B cell (primary cell): ENCODE results near the gene HMGXB3. TPM values are rescaled to one million over a fixed set of nuclear protein-coding genes. Genes with fewer than 3 reads are reported as not detected.

Experiments used
- ATAC-seq: fragments of 200-7000 bp; cut with Tn5 transposase; one replicate; pipeline ENCODE4 v1.10.0; 2021; ENCODE audit warnings: low read depth, mild to moderate bottlenecking, moderate number of reproducible peaks, moderate library complexity
- CTCF ChIA-PET: fragments of 350-600 bp; sonication (Branson Sonifier 250); formaldehyde crosslinking; loops from one replicate; lab custom pipeline; 2021; ENCODE audit warnings: antibody characterized with exemption, inconsistent platforms; lab: Charles Lee
- POLR2A ChIA-PET: fragments of 350-600 bp; sonication (Branson Sonifier 250); formaldehyde crosslinking; loops from one replicate; lab custom pipeline; 2021; ENCODE audit warnings: antibody characterized with exemption; lab: Charles Lee
- DNase-seq: peaks from one replicate; pipeline ENCODE4 v3.0.0; 2013
- H2AFZ ChIP-seq: 2 replicates; pipeline ENCODE4 v1.6.1; 2012; ENCODE audit warnings: mild to moderate bottlenecking, low read depth, low read length; ENCODE audit not compliant: insufficient read depth, poor library complexity, severe bottlenecking
- H3K27ac ChIP-seq, 2 donors: 1 replicate in 1 of 2; 2 replicates in 1 of 2; pipeline ENCODE4 v1.5.1; 2012 to 2013; ENCODE audit warnings: low read length in 2 of 2, mild to moderate bottlenecking in 2 of 2, moderate library complexity in 1 of 2
- H3K27me3 ChIP-seq, 4 experiments: fragments of 200-600 bp in 1 of 4; sonication (generic) in 1 of 4; replicated peaks in 1 of 4; 1 replicate in 2 of 4; 2 replicates in 2 of 4; pipeline versions ENCODE4 v1.6.1 to v1.7.0; 2013 to 2016; ENCODE audit warnings: low read length in 3 of 4, mild to moderate bottlenecking in 2 of 4, mixed read lengths in 1 of 4, moderate library complexity in 1 of 4; ENCODE audit not compliant: insufficient read depth in 4 of 4, control insufficient read depth in 3 of 4; ENCODE audit errors: control extremely low read depth in 1 of 4
- H3K36me3 ChIP-seq, 2 experiments: replicated peaks in 1 of 2; 1 replicate in 1 of 2; 2 replicates in 1 of 2; pipeline versions ENCODE4 v1.6.1 to v1.7.1; 2013; ENCODE audit warnings: low read length in 1 of 2; ENCODE audit not compliant: insufficient read depth in 2 of 2, control insufficient read depth in 1 of 2; ENCODE audit errors: control extremely low read depth in 1 of 2, extremely low read depth in 1 of 2
- H3K4me1 ChIP-seq, 2 donors: fragments of 200-600 bp in 1 of 2; sonication (generic) in 1 of 2; 1 replicate in 1 of 2; 2 replicates in 1 of 2; pipeline versions ENCODE4 v1.5.1 to v1.6.1; 2013 to 2017; ENCODE audit warnings: low read length in 2 of 2; ENCODE audit not compliant: control insufficient read depth in 2 of 2, insufficient read depth in 2 of 2
- H3K4me2 ChIP-seq: replicated peaks from 2 replicates; pipeline ENCODE3; 2012; ENCODE audit warnings: mild to moderate bottlenecking, low read depth, low read length; ENCODE audit not compliant: poor library complexity, severe bottlenecking
- H3K4me3 ChIP-seq, 5 experiments: fragments of 200-600 bp in 1 of 5; sonication (generic) in 1 of 5; 1 replicate in 3 of 5; 2 replicates in 2 of 5; pipeline versions ENCODE4 v1.5.1 to v1.7.0; 2011 to 2016; ENCODE audit warnings: low read length in 4 of 5, mild to moderate bottlenecking in 4 of 5, low read depth in 2 of 5, control low read depth in 1 of 5, moderate library complexity in 1 of 5; ENCODE audit not compliant: insufficient read depth in 1 of 5; ENCODE audit errors: control extremely low read depth in 1 of 5, extremely low read depth in 1 of 5
- H3K79me2 ChIP-seq: fragments of 200-600 bp; sonication (generic); one replicate; pipeline ENCODE4 v1.6.0; 2016; ENCODE audit warnings: low read length; ENCODE audit not compliant: control insufficient read depth, insufficient read depth
- H3K9ac ChIP-seq: fragments of 200-600 bp; sonication (generic); 2 replicates; pipeline ENCODE4 v1.6.1; 2017; ENCODE audit warnings: mild to moderate bottlenecking, low read length, moderate library complexity
- H3K9me3 ChIP-seq, 3 donors: one replicate each; pipeline versions ENCODE4 v1.6.1 to v1.7.1; 2013; ENCODE audit warnings: low read length in 2 of 3; ENCODE audit not compliant: control insufficient read depth in 2 of 3, insufficient read depth in 1 of 3; ENCODE audit errors: control extremely low read depth in 1 of 3
- H4K20me1 ChIP-seq: 2 replicates; pipeline ENCODE4 v1.6.0; 2012; ENCODE audit warnings: mild to moderate bottlenecking, low read length; ENCODE audit not compliant: insufficient read depth, control insufficient read depth, poor library complexity, severe bottlenecking
- H3K27ac Mint-ChIP-seq: one replicate; pipeline ENCODE4 v1.8.0; 2021; ENCODE audit warnings: mixed read lengths
- H3K27me3 Mint-ChIP-seq: one replicate; pipeline ENCODE4 v1.8.0; 2021; ENCODE audit warnings: mixed read lengths
- H3K4me1 Mint-ChIP-seq: one replicate; pipeline ENCODE4 v1.8.0; 2021; ENCODE audit warnings: mixed read lengths
- H3K4me3 Mint-ChIP-seq: one replicate; pipeline ENCODE4 v1.8.0; 2021; ENCODE audit warnings: mixed read lengths
- H3K9me3 Mint-ChIP-seq: one replicate; pipeline ENCODE4 v1.8.0; 2022; ENCODE audit warnings: mixed read lengths; ENCODE audit not compliant: insufficient read depth
- EZH2 ChIP-seq: IDR thresholded peaks from 2 replicates; pipeline ENCODE4 v1.6.1; 2012; ENCODE audit warnings: borderline replicate concordance, low read depth, mild to moderate bottlenecking, moderate library complexity, low read length; ENCODE audit not compliant: insufficient read depth, poor library complexity, severe bottlenecking
- WGBS: methylation state at CpG from one replicate; pipeline ENCODE4 v1.1.5; 2013; ENCODE audit warnings: missing lambda C conversion rate; ENCODE audit not compliant: insufficient coverage; 5-methylcytosine and 5-hydroxymethylcytosine counted together
- intact Hi-C: fragments of 100-400 bp; cut with micrococcal nuclease; formaldehyde crosslinking; loops from one replicate; pipeline ENCODE4 v1.10.0; 2022
- polyA plus RNA-seq: library from polyadenylated mRNA; depleted of rRNA; stranded (reverse); fragments of >200 nt; gene quantifications from 2 replicates; pipeline ENCODE4 v1.2.3, GENCODE V29; 2012
- total RNA-seq, 2 donors: library from RNA; stranded (reverse); fragments of 120-200 nt in 1 of 2; gene quantifications; 1 replicate in 1 of 2; 2 replicates in 1 of 2; pipeline versions ENCODE4 v1.2.3 to v1.2.4, GENCODE V29; 2013 to 2022
- TF ChIP-seq, protein P1 (sequence below): fragments of 200-600 bp; IDR thresholded peaks from one replicate; pipeline ENCODE4 v1.8.0; 2022; ENCODE audit warnings: antibody characterized with exemption, mild to moderate bottlenecking

The HMGXB3 gene
- total and polyA plus RNA-seq, 2 donors (not counting 1 experiment from before 2014, with no cell fraction given), result 28.5 to 35.7 TPM

DNA sequence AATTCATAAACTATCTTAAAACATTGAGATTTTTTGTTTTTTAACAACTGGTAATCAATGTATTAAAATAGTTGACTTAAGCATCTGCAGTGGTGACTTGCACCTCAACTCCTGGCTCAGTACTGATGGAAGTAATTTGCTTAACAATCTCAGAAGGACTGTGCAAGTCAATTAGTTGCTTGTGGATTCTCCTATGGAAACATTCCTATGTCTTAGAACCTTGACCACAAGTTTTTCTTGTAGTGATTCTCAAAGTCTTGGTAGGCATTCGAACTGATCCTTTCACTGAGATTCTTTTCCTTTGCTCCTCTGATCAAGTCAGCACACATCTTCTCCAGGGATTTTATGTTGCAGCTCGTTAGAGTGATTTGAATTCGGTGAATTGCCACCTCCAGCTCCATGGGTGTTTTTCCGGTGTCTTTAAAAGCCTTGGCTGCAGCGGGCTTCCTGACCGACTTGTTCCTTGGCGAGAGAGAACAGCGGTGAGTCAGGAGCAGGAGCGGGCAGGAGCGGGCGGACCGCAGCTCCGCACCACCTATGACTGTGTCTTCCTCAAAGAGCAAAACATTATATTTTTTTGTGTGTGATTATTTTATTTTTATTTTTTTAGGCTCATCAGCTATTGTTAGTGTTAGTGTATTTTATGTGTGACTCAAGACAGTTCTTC is 21.1 kb downstream of the HMGXB3 start:
- peaks cover 8 to 79% of the 10 kb centered on the region in 2 experiments for H3K36me3 ChIP-seq
- H4K20me1 ChIP-seq, result peaks cover 4% of the 10 kb centered on the region
- no peaks in the 10 kb centered on the region for H3K9me3 ChIP-seq
- CTCF ChIA-PET, result interaction anchor here (1.2 kb wide), 1 partner anchor 27 kb away, joined by 3 read pairs; no protein-coding TSS in a partner anchor
- H3K9me3 Mint-ChIP-seq, result no peaks in the 10 kb centered on the region
- no peak for TF ChIP-seq EZH2
- TF ChIP-seq, protein P1, sequence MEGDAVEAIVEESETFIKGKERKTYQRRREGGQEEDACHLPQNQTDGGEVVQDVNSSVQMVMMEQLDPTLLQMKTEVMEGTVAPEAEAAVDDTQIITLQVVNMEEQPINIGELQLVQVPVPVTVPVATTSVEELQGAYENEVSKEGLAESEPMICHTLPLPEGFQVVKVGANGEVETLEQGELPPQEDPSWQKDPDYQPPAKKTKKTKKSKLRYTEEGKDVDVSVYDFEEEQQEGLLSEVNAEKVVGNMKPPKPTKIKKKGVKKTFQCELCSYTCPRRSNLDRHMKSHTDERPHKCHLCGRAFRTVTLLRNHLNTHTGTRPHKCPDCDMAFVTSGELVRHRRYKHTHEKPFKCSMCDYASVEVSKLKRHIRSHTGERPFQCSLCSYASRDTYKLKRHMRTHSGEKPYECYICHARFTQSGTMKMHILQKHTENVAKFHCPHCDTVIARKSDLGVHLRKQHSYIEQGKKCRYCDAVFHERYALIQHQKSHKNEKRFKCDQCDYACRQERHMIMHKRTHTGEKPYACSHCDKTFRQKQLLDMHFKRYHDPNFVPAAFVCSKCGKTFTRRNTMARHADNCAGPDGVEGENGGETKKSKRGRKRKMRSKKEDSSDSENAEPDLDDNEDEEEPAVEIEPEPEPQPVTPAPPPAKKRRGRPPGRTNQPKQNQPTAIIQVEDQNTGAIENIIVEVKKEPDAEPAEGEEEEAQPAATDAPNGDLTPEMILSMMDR, result no peak
- no peaks in the 10 kb centered on the region for H3K27me3 Mint-ChIP-seq
- 96% methylated on average over 8 of the region's 13 CpGs for WGBS
- H3K27me3 ChIP-seq, result no peaks in the 10 kb centered on the region
- no peak overlapping the region for H3K4me2 ChIP-seq
- no peak overlapping the region for H3K9ac ChIP-seq
- POLR2A ChIA-PET, result no interaction called here
- H3K4me3 Mint-ChIP-seq, result no peak overlapping the region
- DNase-seq (no peak), ATAC-seq (no peak)
- H3K4me3 ChIP-seq, result no peak overlapping the region
- H3K4me1 Mint-ChIP-seq, result no peaks in the 10 kb centered on the region
- intact Hi-C loops, result no loop called here
- H3K27ac Mint-ChIP-seq, result no peak overlapping the region
- no peaks in the 10 kb centered on the region for H3K4me1 ChIP-seq
- no peak overlapping the region for H2AFZ ChIP-seq
- H3K27ac ChIP-seq, result no peak overlapping the region
- no peaks in the 10 kb centered on the region for H3K79me2 ChIP-seq

DNA sequence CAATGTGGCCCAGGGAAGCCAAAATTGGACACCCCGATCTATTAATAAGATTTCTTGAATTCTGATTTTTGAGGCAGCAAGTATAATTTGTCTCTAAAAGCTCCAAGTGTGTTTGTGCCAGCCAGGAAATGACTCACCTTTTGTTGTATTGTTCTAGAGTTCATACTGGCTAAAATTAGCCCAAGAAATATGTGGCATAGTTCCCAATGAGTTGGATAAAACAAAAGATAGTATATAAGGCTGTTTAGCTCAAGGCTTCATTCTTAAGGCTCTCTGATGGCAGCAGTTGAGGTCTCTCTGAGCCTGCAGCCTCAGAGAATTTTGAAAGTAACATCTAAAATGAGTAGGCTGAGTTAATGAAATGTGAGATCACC is 21.6 kb downstream of the HMGXB3 start:
- H3K27ac Mint-ChIP-seq, result no peak overlapping the region
- Histone ChIP-seq H3K79me2 (no peaks in the 10 kb centered on the region), H3K36me3 (peaks cover 10 to 80% of the 10 kb centered on the region in 2 experiments), H3K4me2 (no peak overlapping the region), H3K9ac (no peak overlapping the region), H3K27ac (no peak overlapping the region), H3K4me3 (no peak overlapping the region), H4K20me1 (peaks cover 4% of the 10 kb centered on the region), H3K27me3 (no peaks in the 10 kb centered on the region), H3K4me1 (no peaks in the 10 kb centered on the region), H2AFZ (no peak overlapping the region), H3K9me3 (no peaks in the 10 kb centered on the region)
- no peak for ATAC-seq
- TF ChIP-seq EZH2, result no peak
- TF ChIP-seq, protein P1, result no peak
- CTCF ChIA-PET, result interaction anchor here (0.7 kb wide), 1 partner anchor 828 kb away, joined by 3 read pairs; no protein-coding TSS in a partner anchor
- POLR2A ChIA-PET, result interaction anchor here (0.7 kb wide), 1 partner anchor 12 kb away, joined by 4 read pairs; no protein-coding TSS in a partner anchor
- H3K9me3 Mint-ChIP-seq, result no peaks in the 10 kb centered on the region
- H3K4me1 Mint-ChIP-seq, result no peaks in the 10 kb centered on the region
- H3K4me3 Mint-ChIP-seq, result no peak overlapping the region
- H3K27me3 Mint-ChIP-seq, result no peaks in the 10 kb centered on the region
- DNase-seq, result no peak
- 100% methylated on average over 1 of the region's 1 CpG for WGBS
- intact Hi-C loops, result no loop called here
